Uterus (tissue), 2 donors: ENCODE data around the gene OR2C1.

ENCODE experiments used
- CTCF ChIP-seq, 4 experiments: fragments of 200-600 bp in 2 of 4; fragments of 450-650 bp in 2 of 4; sonication (generic) in 2 of 4; IDR thresholded peaks; one replicate each; pipeline ENCODE4 v1.5.1; 2016 to 2019; ENCODE audit warnings: antibody characterized with exemption in 4 of 4, mild to moderate bottlenecking in 2 of 4, moderate library complexity in 1 of 4
- POLR2A ChIP-seq, 2 donors: fragments of 450-650 bp; IDR thresholded peaks; one replicate each; pipeline ENCODE4 v1.6.1; 2016; ENCODE audit warnings: antibody characterized with exemption in 2 of 2, mild to moderate bottlenecking in 1 of 2, moderate library complexity in 1 of 2

GRCh38 chr16:3347586-3347985 lies 8.1 kb upstream of the OR2C1 start:
- TF ChIP-seq CTCF (IDR thresholded peaks at IDR 0.05) = no peak
- no peak for TF ChIP-seq POLR2A (IDR thresholded peaks at IDR 0.05)
